H9 (cell line): Measurements from ENCODE around the gene LOXL1. TPM values are rescaled to one million over a fixed set of nuclear protein-coding genes. Genes with fewer than 3 reads are reported as not detected.

Experiments
- DNase-seq: peaks from one replicate; pipeline ENCODE4 v3.0.0-alpha.2; 2017
- H2AFZ ChIP-seq: one replicate; pipeline ENCODE4 v1.6.1; 2013; ENCODE audit warnings: mild to moderate bottlenecking, low read length, control low read depth, moderate library complexity
- H2AK5ac ChIP-seq: 2 replicates; pipeline ENCODE4 v1.6.1; 2013; ENCODE audit warnings: low read length, control low read depth, mixed read lengths; ENCODE audit not compliant: insufficient read length
- H2BK120ac ChIP-seq: one replicate; pipeline ENCODE4 v1.6.1; 2013; ENCODE audit warnings: low read depth, mild to moderate bottlenecking, low read length, control low read depth, inconsistent platforms; ENCODE audit not compliant: poor library complexity, severe bottlenecking
- H2BK12ac ChIP-seq: 2 replicates; pipeline ENCODE4 v1.6.1; 2013; ENCODE audit warnings: low read length, control low read depth, mixed read lengths, low read depth; ENCODE audit not compliant: insufficient read length
- H2BK15ac ChIP-seq: 2 replicates; pipeline ENCODE4 v1.6.1; 2013; ENCODE audit warnings: low read depth, low read length, control low read depth
- H2BK20ac ChIP-seq: one replicate; pipeline ENCODE4 v1.6.1; 2013; ENCODE audit warnings: low read depth, mild to moderate bottlenecking, low read length, control low read depth, inconsistent platforms; ENCODE audit not compliant: poor library complexity, severe bottlenecking
- H2BK5ac ChIP-seq: 2 replicates; pipeline ENCODE4 v1.6.1; 2013; ENCODE audit warnings: low read length, control low read depth, mixed read lengths; ENCODE audit not compliant: insufficient read length
- H3K14ac ChIP-seq: 2 replicates; pipeline ENCODE4 v1.6.1; 2013; ENCODE audit warnings: low read length, control low read depth; ENCODE audit not compliant: insufficient read depth
- H3K18ac ChIP-seq: 2 replicates; pipeline ENCODE4 v1.6.1; 2013; ENCODE audit warnings: low read depth, mild to moderate bottlenecking, mixed read lengths, low read length, control low read depth; ENCODE audit not compliant: insufficient read length
- H3K23ac ChIP-seq: 2 replicates; pipeline ENCODE4 v1.6.1; 2013; ENCODE audit warnings: low read length, control low read depth, mixed read lengths, low read depth; ENCODE audit not compliant: insufficient read length
- H3K23me2 ChIP-seq: 2 replicates; pipeline ENCODE4 v1.6.1; 2013; ENCODE audit warnings: low read depth, mild to moderate bottlenecking, mixed read lengths, low read length, control low read depth; ENCODE audit not compliant: insufficient read length, poor library complexity, severe bottlenecking
- H3K27ac ChIP-seq: 2 replicates; pipeline ENCODE4 v1.5.1; 2013; ENCODE audit warnings: low read length, control low read depth, mixed read lengths, low read depth; ENCODE audit not compliant: insufficient read length
- H3K27me3 ChIP-seq: 2 replicates; pipeline ENCODE4 v1.6.1; 2013; ENCODE audit warnings: low read length, control low read depth, inconsistent platforms; ENCODE audit not compliant: insufficient read depth
- H3K4ac ChIP-seq: 2 replicates; pipeline ENCODE4 v1.6.1; 2013; ENCODE audit warnings: low read depth, mild to moderate bottlenecking, control low read depth, inconsistent platforms, low read length, moderate library complexity
- H3K4me1 ChIP-seq: 2 replicates; pipeline ENCODE4 v1.6.1; 2013; ENCODE audit warnings: low read length, control low read depth, inconsistent platforms; ENCODE audit not compliant: insufficient read depth
- H3K4me2 ChIP-seq: 2 replicates; pipeline ENCODE4 v1.6.1; 2013; ENCODE audit warnings: low read length, control low read depth, mixed read lengths; ENCODE audit not compliant: insufficient read length, insufficient read depth
- H3K56ac ChIP-seq: 2 replicates; pipeline ENCODE4 v1.6.1; 2013; ENCODE audit warnings: low read depth, mild to moderate bottlenecking, mixed read lengths, low read length, control low read depth; ENCODE audit not compliant: insufficient read length
- H3K79me1 ChIP-seq: 2 replicates; pipeline ENCODE4 v1.6.1; 2013; ENCODE audit warnings: low read depth, mild to moderate bottlenecking, moderate library complexity, low read length, control low read depth, inconsistent platforms; ENCODE audit not compliant: insufficient read depth, poor library complexity, severe bottlenecking
- H3K79me2 ChIP-seq: 2 replicates; pipeline ENCODE4 v1.6.1; 2013; ENCODE audit warnings: low read length, control low read depth, inconsistent platforms; ENCODE audit not compliant: insufficient read depth
- H3K9ac ChIP-seq: 2 replicates; pipeline ENCODE4 v1.6.1; 2013; ENCODE audit warnings: low read length, control low read depth, mixed read lengths; ENCODE audit not compliant: insufficient read length; ENCODE audit errors: extremely low read depth
- H3K9me3 ChIP-seq: one replicate; pipeline ENCODE4 v1.6.1; 2013; ENCODE audit warnings: low read depth, low read length, inconsistent platforms; ENCODE audit not compliant: control insufficient read depth
- H3T11ph ChIP-seq: one replicate; pipeline ENCODE4 v1.6.1; 2013; ENCODE audit warnings: mild to moderate bottlenecking, low read length, control low read depth, inconsistent platforms
- H4K20me1 ChIP-seq: one replicate; pipeline ENCODE4 v1.6.1; 2013; ENCODE audit not compliant: control insufficient read depth, insufficient read length, insufficient read depth
- H4K5ac ChIP-seq: 2 replicates; pipeline ENCODE4 v1.6.1; 2013; ENCODE audit warnings: low read depth, mild to moderate bottlenecking, mixed read lengths, low read length, control low read depth; ENCODE audit not compliant: insufficient read length
- H4K8ac ChIP-seq: replicated peaks from 2 replicates; pipeline ENCODE4 v1.6.1; 2013; ENCODE audit warnings: low read length, control low read depth, mixed read lengths, low read depth; ENCODE audit not compliant: insufficient read length
- H4K91ac ChIP-seq: 2 replicates; pipeline ENCODE4 v1.6.1; 2013; ENCODE audit warnings: low read depth, mild to moderate bottlenecking, moderate library complexity, mixed read lengths, low read length, control low read depth; ENCODE audit not compliant: insufficient read length
- H3K27ac Mint-ChIP-seq, 3 experiments: 2 replicates in 2 of 3; 3 replicates in 1 of 3; pipeline ENCODE4 v1.8.0; 2020 to 2021; ENCODE audit warnings: mixed read lengths in 3 of 3, mild to moderate bottlenecking in 1 of 3, moderate library complexity in 1 of 3
- H3K27me3 Mint-ChIP-seq: 2 replicates; pipeline ENCODE4 v1.8.0; 2021; ENCODE audit warnings: low read depth, mild to moderate bottlenecking, moderate library complexity, mixed read lengths
- H3K36me3 Mint-ChIP-seq, 3 experiments: 2 replicates in 2 of 3; 3 replicates in 1 of 3; pipeline ENCODE4 v1.8.0; 2020 to 2021; ENCODE audit warnings: low read depth in 3 of 3, mixed read lengths in 3 of 3; ENCODE audit not compliant: insufficient read depth in 1 of 3
- H3K4me1 Mint-ChIP-seq, 2 experiments: 2 replicates each; pipeline ENCODE4 v1.8.0; 2020; ENCODE audit warnings: mixed read lengths in 2 of 2
- H3K4me3 Mint-ChIP-seq, 2 experiments: 2 replicates in 1 of 2; 3 replicates in 1 of 2; pipeline ENCODE4 v1.8.0; 2020 to 2021; ENCODE audit warnings: mild to moderate bottlenecking in 2 of 2, mixed read lengths in 2 of 2, moderate library complexity in 1 of 2
- H3K9me3 Mint-ChIP-seq, 2 experiments: 2 replicates in 1 of 2; 3 replicates in 1 of 2; pipeline ENCODE4 v1.8.0; 2020; ENCODE audit warnings: mild to moderate bottlenecking in 2 of 2, mixed read lengths in 2 of 2, moderate library complexity in 1 of 2
- WGBS: extraction: QIAGEN DNeasy Blood & Tissue Kit; methylation state at CpG from one replicate; pipeline ENCODE4 v1.1.7; 2013; ENCODE audit warnings: missing lambda C conversion rate, low lambda C conversion rate, mixed read lengths; ENCODE audit not compliant: insufficient read length; ENCODE audit errors: extremely low coverage; 5-methylcytosine and 5-hydroxymethylcytosine counted together
- total RNA-seq: library from RNA; stranded (reverse); gene quantifications from 2 replicates; pipeline ENCODE4 v1.2.1, GENCODE V29; 2021
- TF ChIP-seq, protein P1 (sequence below): fragments of 200-600 bp; sonication (generic); conservative IDR thresholded peaks from 3 replicates; pipeline ENCODE4 v1.8.0; 2021; ENCODE audit warnings: antibody characterized with exemption, mild to moderate bottlenecking

The LOXL1 gene
- total RNA-seq, 1 experiment from 2014 or later = 9.1 TPM

DNA sequence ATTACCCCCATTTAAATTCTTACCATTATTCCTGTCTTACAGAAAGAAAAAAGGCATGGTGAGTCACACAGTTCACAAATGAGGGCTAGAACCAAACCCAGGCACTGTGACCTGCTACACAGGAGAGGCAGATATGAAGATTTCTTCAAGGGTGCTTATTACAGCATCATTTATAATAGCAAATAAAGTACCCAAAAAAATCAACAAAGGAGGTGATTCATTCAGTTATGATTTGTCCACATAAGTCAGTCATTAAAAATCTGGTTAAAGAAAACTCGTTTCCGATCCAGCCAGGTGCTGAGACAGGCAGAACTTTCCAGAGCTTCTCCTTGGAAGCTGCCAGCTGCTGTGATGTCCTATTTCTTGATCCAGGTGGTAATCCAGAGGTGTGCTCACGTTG, 7.5 kb upstream of the LOXL1 start:
- no peaks in the 10 kb centered on the region for H3K9me3 ChIP-seq
- no peak overlapping the region for H3K56ac ChIP-seq
- no peak overlapping the region for H3K27ac ChIP-seq
- no peak overlapping the region for H3K4me2 ChIP-seq
- peaks cover 3% of the 10 kb centered on the region for H3K23me2 ChIP-seq
- no peaks in the 10 kb centered on the region for H3K27me3 ChIP-seq
- H2BK120ac ChIP-seq = no peak overlapping the region
- peaks cover 22 to 29% of the 10 kb centered on the region in 2 experiments for H3K4me1 Mint-ChIP-seq
- no peak overlapping the region for H2AK5ac ChIP-seq
- peaks cover 22 to 29% (median 25%) of the 10 kb centered on the region in 3 experiments for H3K36me3 Mint-ChIP-seq
- no peak overlapping the region for H4K5ac ChIP-seq
- peaks cover 8 to 16% of the 10 kb centered on the region in 2 experiments; a peak in 4 of 5 replicates for H3K9me3 Mint-ChIP-seq
- no peak overlapping the region for H2AFZ ChIP-seq
- H3K23ac ChIP-seq = no peak overlapping the region
- no peak overlapping the region for H3K14ac ChIP-seq
- no peak overlapping the region for H2BK15ac ChIP-seq
- no peak overlapping the region for H2BK12ac ChIP-seq
- TF ChIP-seq, protein P1, sequence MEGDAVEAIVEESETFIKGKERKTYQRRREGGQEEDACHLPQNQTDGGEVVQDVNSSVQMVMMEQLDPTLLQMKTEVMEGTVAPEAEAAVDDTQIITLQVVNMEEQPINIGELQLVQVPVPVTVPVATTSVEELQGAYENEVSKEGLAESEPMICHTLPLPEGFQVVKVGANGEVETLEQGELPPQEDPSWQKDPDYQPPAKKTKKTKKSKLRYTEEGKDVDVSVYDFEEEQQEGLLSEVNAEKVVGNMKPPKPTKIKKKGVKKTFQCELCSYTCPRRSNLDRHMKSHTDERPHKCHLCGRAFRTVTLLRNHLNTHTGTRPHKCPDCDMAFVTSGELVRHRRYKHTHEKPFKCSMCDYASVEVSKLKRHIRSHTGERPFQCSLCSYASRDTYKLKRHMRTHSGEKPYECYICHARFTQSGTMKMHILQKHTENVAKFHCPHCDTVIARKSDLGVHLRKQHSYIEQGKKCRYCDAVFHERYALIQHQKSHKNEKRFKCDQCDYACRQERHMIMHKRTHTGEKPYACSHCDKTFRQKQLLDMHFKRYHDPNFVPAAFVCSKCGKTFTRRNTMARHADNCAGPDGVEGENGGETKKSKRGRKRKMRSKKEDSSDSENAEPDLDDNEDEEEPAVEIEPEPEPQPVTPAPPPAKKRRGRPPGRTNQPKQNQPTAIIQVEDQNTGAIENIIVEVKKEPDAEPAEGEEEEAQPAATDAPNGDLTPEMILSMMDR = no peak
- no peak overlapping the region for H4K91ac ChIP-seq
- H3K4me3 Mint-ChIP-seq = no peak overlapping the region
- H3K4me1 ChIP-seq = peaks cover 14% of the 10 kb centered on the region; the same call in 1 of the 2 replicates
- DNase-seq = no peak
- H3K27ac Mint-ChIP-seq = no peak overlapping the region; a peak in 1 of 7 replicates
- H3K9ac ChIP-seq = no peak overlapping the region
- H3K79me1 ChIP-seq = no peaks in the 10 kb centered on the region
- H3K79me2 ChIP-seq = no peaks in the 10 kb centered on the region
- H2BK5ac ChIP-seq = no peak overlapping the region
- peaks cover 3% of the 10 kb centered on the region; the same call in 1 of the 2 replicates for H3K27me3 Mint-ChIP-seq
- no peaks in the 10 kb centered on the region for H4K20me1 ChIP-seq
- no peak overlapping the region for H3K4ac ChIP-seq
- no peak overlapping the region for H2BK20ac ChIP-seq
- WGBS = no CpG with 5 or more reads among the region's 3 CpGs
- no peak overlapping the region for H3T11ph ChIP-seq
- no peak overlapping the region for H4K8ac ChIP-seq
- H3K18ac ChIP-seq = no peak overlapping the region
